Heart left ventricle (tissue), 16 donors: ENCODE measurements around the gene RBAK. TPM values are rescaled to one million over a fixed set of nuclear protein-coding genes. Genes with fewer than 3 reads are reported as not detected.

Experiments
- ATAC-seq, 4 donors: fragments of 200-7000 bp; cut with Tn5 transposase; one replicate each; pipeline ENCODE4 v1.9.1; 2020 to 2022; ENCODE audit warnings: moderate library complexity in 4 of 4, mild to moderate bottlenecking in 3 of 4, moderate number of reproducible peaks in 1 of 4
- DNase-seq, 5 donors: peaks; one replicate each; pipeline ENCODE4 v3.0.0-alpha.2; 2020
- H3K27ac ChIP-seq, 12 donors: fragments of 200-600 bp; sonication (generic) in 4 of 12; one replicate each; pipeline versions ENCODE4 v1.5.0 to v1.8.0; 2016 to 2022; ENCODE audit warnings: mild to moderate bottlenecking in 2 of 12
- H3K27me3 ChIP-seq, 9 donors: fragments of 200-600 bp; sonication (generic) in 2 of 9; one replicate each; pipeline versions ENCODE4 v1.5.1 to v1.8.0; 2016 to 2022; ENCODE audit warnings: mild to moderate bottlenecking in 3 of 9
- H3K36me3 ChIP-seq, 9 donors: fragments of 200-600 bp; sonication (generic) in 2 of 9; one replicate each; pipeline versions ENCODE4 v1.5.0 to v1.8.0; 2018 to 2022; ENCODE audit warnings: mild to moderate bottlenecking in 2 of 9
- H3K4me1 ChIP-seq, 12 donors: fragments of 200-600 bp; sonication (generic) in 4 of 12; one replicate each; pipeline versions ENCODE4 v1.5.0 to v1.8.0; 2016 to 2022; ENCODE audit warnings: mild to moderate bottlenecking in 3 of 12
- H3K4me3 ChIP-seq, 12 donors: fragments of 200-600 bp; sonication (generic) in 4 of 12; one replicate each; pipeline versions ENCODE4 v1.5.0 to v1.8.0; 2017 to 2022; ENCODE audit warnings: mild to moderate bottlenecking in 9 of 12, moderate library complexity in 4 of 12
- H3K9me3 ChIP-seq, 12 donors: fragments of 200-600 bp; sonication (generic) in 4 of 12; one replicate each; pipeline versions ENCODE4 v1.5.0 to v1.8.0; 2016 to 2022; ENCODE audit warnings: mild to moderate bottlenecking in 1 of 12
- POLR2A ChIP-seq, 2 donors: fragments of 450-650 bp; IDR thresholded peaks; one replicate each; pipeline ENCODE4 v1.6.1; 2017; ENCODE audit warnings: antibody characterized with exemption in 2 of 2, mild to moderate bottlenecking in 2 of 2, moderate library complexity in 2 of 2
- WGBS, 4 donors: extraction: QIAGEN DNeasy Blood & Tissue Kit in 2 of 4; methylation state at CpG; one replicate each; pipeline versions ENCODE4 v1.1.5 to v1.1.7; 2013 to 2018; 5-methylcytosine and 5-hydroxymethylcytosine counted together
- intact Hi-C, 10 donors: fragments of 100-400 bp; cut with DNase I; formaldehyde crosslinking; loops; one replicate each; pipeline versions ENCODE4 v1.11.1 to v1.14.2; 2022
- polyA plus RNA-seq, 2 donors: library from polyadenylated mRNA; stranded (reverse); fragments of 200-250 nt; gene quantifications; one replicate each; pipeline ENCODE4 v1.2.3, GENCODE V29; 2013
- total RNA-seq, 9 donors: library from RNA; depleted of rRNA in 2 of 9; stranded (reverse); fragments of >200 nt in 2 of 9; fragmentation: NEBNext Ultra II Directional in 3 of 9; extraction: Animal tissue kit (Norgen Biotek cat#: 25700) in 3 of 9; gene quantifications; one replicate each; pipeline versions ENCODE4 v1.1.0 to v1.2.4, GENCODE V29; 2016 to 2023
- TF ChIP-seq, protein P1 (sequence below), 12 donors: fragments of 200-600 bp; sonication (generic) in 4 of 12; IDR thresholded peaks; one replicate each; pipeline versions ENCODE4 v1.5.0 to v1.8.0; 2018 to 2022; ENCODE audit warnings: antibody characterized with exemption in 12 of 12, mild to moderate bottlenecking in 5 of 12
- donor health status: ischemic (EF 13 %, LVEDD 7.1; RV severe dilation, severe dysfunction).
- donor health status: healthy with polysubstance abuse.
- donor health status: DM: no; HTN: yes; CAD: no.
- donor health status: DM: no; HTN: no; CAD: no.
- donor health status: ischemic (EF 25% LVEDD 6.9; RV normal size, moderate dysfunction).
- donor health status: ischemic (EF 25% LVEDD 5.7; RV mildly dilated, moderate dysfunction).
- donor health status: healthy.
- donor health status: DM: yes; HTN: yes; CAD: no.
- donor health status: ischemic (EF 35%, LVEDD 5.7; RV mildly dilated, moderate dysfunction).
- donor health status: nonischemic (EF 11% LVEDD 7.7; RV severe dilation, severe dysfunction).
- donor health status: DM: yes; HTN: yes; CAD: no.
- donor health status: PGD.
- donor health status: ischemic (EF 29% LVEDD 5.4; RV normal size, mild dysfunction).
- donor health status: nonischemic (EF 23%, LVEDD 6.1; RV moderate dilation, normal function).

Gene RBAK
- total and polyA plus RNA-seq, 11 donors: 4.2 to 10.6 (median 8.1) TPM

GRCh38 chr7:5088906-5089305, 43.2 kb downstream of the RBAK start:
- Histone ChIP-seq H3K4me3 (no peak overlapping the region), H3K9me3 (peaks cover 0 to 13% (median 5%) of the 10 kb centered on the region in 12 donors), H3K36me3 (no peaks in the 10 kb centered on the region), H3K4me1 (peaks cover 0 to 5% (median 0%) of the 10 kb centered on the region in 12 donors), H3K27me3 (peaks cover 0 to 33% (median 6%) of the 10 kb centered on the region in 9 donors), H3K27ac (no peak overlapping the region)
- DNase-seq: no peak
- WGBS, 4 donors: 65 to 77% (median 75%) methylated on average over 8 of the region's 8 CpGs
- no peak for ATAC-seq
- TF ChIP-seq, protein P1, sequence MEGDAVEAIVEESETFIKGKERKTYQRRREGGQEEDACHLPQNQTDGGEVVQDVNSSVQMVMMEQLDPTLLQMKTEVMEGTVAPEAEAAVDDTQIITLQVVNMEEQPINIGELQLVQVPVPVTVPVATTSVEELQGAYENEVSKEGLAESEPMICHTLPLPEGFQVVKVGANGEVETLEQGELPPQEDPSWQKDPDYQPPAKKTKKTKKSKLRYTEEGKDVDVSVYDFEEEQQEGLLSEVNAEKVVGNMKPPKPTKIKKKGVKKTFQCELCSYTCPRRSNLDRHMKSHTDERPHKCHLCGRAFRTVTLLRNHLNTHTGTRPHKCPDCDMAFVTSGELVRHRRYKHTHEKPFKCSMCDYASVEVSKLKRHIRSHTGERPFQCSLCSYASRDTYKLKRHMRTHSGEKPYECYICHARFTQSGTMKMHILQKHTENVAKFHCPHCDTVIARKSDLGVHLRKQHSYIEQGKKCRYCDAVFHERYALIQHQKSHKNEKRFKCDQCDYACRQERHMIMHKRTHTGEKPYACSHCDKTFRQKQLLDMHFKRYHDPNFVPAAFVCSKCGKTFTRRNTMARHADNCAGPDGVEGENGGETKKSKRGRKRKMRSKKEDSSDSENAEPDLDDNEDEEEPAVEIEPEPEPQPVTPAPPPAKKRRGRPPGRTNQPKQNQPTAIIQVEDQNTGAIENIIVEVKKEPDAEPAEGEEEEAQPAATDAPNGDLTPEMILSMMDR (IDR thresholded peaks at IDR 0.05): no peak
- TF ChIP-seq POLR2A (IDR thresholded peaks at IDR 0.05): no peak
- intact Hi-C loops: loop anchor here in 8 of 10 donors (2.0 to 10.0 kb wide), 9 partner anchors 114 to 484 kb away; partner anchors contain the start of gene RADIL (in 1 of the 8)

DNA sequence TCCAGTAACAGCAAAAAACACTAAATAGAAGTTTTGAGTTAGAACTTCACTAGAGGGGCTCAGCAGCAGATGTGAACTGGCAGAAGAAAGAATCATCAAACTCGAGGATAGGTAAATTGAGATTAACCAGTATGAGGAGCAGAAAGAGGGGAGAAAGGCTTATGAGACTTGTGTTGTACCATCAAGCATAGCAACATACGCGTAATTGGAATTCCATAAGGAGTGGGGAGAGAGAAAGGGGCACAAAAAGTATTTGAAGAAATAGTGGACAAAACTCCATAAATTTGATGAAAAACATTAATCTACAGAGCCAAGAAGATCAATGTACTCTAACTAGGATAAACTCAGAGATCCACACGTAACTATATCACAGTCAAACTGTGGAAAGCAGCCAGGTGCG, 48.3 kb downstream of the RBAK start:
- no peak overlapping the region for H3K27ac ChIP-seq
- H3K4me3 ChIP-seq: no peak overlapping the region
- WGBS, 4 donors: 54 to 82% (median 67%) methylated on average over 5 of the region's 5 CpGs
- H3K36me3 ChIP-seq: no peaks in the 10 kb centered on the region
- peaks cover 0 to 38% (median 25%) of the 10 kb centered on the region in 12 donors for H3K9me3 ChIP-seq
- no peaks in the 10 kb centered on the region for H3K4me1 ChIP-seq
- no peak for TF ChIP-seq POLR2A (IDR thresholded peaks at IDR 0.05)
- TF ChIP-seq, protein P1 (IDR thresholded peaks at IDR 0.05): no peak
- intact Hi-C loops: no loop called here
- ATAC-seq (no peak), DNase-seq (no peak)
- H3K27me3 ChIP-seq: no peaks in the 10 kb centered on the region

DNA sequence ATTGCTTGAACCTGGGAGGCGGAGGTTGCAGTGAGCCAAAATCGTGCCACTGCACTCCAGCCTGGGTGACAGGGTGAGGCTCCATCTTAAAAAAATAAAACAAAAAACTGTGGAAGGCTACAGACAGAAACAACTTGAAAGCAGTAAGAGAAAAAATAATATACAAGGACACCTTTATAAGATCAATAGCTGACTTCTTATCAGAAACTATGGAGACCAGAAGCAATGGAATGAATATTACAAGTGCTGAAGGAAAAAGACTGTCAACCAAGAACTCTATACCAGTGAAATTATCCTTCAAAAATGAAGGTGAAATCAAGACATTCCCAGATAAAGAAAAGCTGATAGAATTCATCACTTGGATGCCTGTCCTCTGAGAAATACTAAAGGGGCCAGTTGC, 49.0 kb downstream of the RBAK start:
- DNase-seq (no peak), ATAC-seq (no peak)
- H3K4me3 ChIP-seq: no peak overlapping the region
- H3K9me3 ChIP-seq: peaks cover 0 to 43% (median 27%) of the 10 kb centered on the region in 12 donors
- no peaks in the 10 kb centered on the region for H3K36me3 ChIP-seq
- no peak for TF ChIP-seq POLR2A (IDR thresholded peaks at IDR 0.05)
- TF ChIP-seq, protein P1 (IDR thresholded peaks at IDR 0.05): no peak
- H3K27ac ChIP-seq: no peak overlapping the region
- no peaks in the 10 kb centered on the region for H3K27me3 ChIP-seq
- no peaks in the 10 kb centered on the region for H3K4me1 ChIP-seq
- 80 to 88% (median 83%) methylated on average over 2 of the region's 2 CpGs for WGBS, 4 donors
- intact Hi-C loops: no loop called here

DNA sequence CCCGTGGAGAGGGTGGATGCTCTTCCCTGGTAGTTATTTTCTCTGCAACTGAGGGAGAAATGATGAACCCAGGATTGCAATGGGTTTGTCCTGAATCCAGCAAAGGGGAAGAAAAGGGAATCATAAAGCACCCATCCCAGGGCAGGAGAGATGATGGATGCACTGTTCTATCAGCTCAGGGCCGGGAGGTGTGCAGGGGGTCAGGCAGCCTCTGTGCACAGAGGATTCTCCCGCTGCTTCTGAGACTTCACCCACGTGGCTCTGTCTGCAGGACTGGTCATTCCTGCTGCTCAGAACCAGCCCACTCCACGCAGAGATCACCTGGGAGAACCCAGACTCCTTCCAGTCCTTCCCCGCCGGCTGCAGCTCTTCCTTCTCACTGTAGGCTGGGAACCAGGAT, 70.7 kb downstream of the RBAK start:
- 67 to 74% (median 68%) methylated on average over 4 to 7 of the region's 7 CpGs for WGBS, 4 donors
- intact Hi-C loops: no loop called here
- ATAC-seq (peak in 1 of 4 donors; percentile 20), DNase-seq (no peak)
- no peaks in the 10 kb centered on the region for H3K9me3 ChIP-seq
- no peaks in the 10 kb centered on the region for H3K4me1 ChIP-seq
- H3K36me3 ChIP-seq: no peaks in the 10 kb centered on the region
- no peak for TF ChIP-seq POLR2A (IDR thresholded peaks at IDR 0.05)
- TF ChIP-seq, protein P1 (IDR thresholded peaks at IDR 0.05): no peak
- no peak overlapping the region for H3K27ac ChIP-seq
- peaks cover 0 to 10% (median 0%) of the 10 kb centered on the region in 9 donors for H3K27me3 ChIP-seq
- no peak overlapping the region for H3K4me3 ChIP-seq
